ENCODE results near the gene EEFSEC.

DNA sequence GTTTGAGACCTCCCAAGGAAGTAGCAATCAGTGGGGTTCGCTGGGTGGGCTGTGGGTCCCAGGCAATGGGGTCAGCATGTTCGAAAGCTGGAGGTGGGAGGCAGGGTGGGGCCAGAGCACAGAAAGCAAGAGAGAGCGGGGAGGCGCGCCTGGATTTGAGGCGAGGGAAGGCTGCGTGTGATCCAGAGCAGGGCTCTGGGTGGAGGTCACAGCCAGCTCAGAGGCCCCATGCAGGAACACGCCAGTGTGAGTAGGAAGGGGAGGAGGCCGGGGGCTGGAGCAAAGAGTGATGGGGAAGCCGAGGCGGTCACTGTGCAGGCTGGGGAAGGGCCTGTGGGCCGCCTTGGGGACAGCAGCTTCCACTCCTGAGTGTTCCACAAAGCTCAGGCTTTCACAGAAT, 304.7 kb downstream of the EEFSEC start:
- TF ChIP-seq CTCF (conservative IDR thresholded peaks at IDR 0.05) (no peak), ZFX (IDR thresholded peaks at IDR 0.05) (no peak)
